ENCODE data around the gene HIPK1.

Gene HIPK1

DNA sequence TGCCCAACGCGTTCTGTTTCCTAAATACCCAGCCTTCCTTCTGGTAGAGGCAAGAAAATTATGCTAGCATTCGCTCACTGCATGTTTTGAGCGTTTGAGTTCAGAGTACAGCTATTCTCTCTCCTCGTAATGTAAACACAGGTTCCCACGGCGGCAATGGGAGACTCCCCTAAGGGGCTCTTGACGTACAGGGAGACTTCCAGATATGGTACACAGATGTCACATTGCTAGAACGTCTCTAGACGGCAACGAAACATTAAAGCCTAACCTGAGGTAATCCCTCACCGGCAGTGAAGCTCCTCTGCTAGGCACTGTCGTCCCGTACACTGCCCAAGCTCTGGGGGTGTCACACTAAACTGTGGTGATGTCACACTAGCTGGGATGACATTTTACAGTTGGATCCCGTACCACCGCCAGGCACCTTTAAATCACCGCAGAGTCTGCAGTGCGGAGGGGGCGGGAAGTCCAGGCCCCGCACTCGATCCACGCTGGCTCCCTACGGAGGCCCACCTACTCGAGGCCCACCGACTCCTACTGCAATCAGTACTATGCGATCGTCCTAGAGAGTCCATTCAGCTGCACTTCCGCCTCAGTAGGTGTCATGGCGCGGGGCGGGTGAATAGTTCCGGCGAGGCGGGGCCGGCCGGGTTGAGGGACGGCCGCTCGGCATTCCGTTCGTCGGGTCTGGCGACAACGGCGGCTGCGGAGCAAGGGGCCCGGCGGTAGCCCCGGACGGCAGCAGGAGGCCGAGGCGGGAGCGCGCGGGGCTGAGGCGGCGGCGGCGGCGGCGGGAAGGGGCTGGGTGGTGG is at the start of gene HIPK1:
TSS of gene HIPK1 (plus strand) at position 384 of the 809 bp plus-strand sequence.
- peak; percentile 93 for DNase-seq (ENCODE audit: low spot score)

DNA sequence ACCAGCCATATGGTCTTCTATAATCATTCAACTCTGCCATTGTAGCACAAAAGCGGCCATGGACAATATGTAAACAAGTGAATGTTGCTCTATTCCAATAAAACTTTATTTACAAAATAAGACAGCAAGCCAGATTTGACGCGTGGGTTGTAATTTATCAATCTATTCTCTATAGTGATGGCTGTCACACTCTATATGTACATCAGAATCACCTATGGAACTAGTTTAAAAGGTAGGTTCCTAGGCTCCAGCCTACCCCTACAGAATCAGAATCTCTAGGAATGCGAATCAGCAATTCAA is 49.4 kb upstream of the HIPK1 start:
- DNase-seq (ENCODE audit: low spot score): no peak

DNA sequence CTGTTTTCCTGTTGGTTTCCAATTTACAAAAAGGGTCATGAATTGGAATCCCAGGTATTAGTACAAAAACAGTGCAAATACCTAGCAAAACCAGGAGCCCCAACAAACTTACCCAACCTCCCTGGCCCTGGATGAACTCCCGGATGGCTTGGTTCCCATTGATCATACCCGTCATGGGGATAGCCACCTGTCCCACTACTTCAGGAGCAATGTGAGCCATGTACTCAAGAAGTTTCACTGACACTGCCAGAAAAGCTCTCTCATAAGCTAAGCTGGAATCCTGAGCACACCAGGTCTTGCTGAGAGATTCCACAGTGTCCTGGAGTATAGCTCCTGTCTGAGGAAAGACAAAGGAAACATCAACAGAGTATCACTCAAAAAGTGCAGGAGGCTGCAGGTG is 47.5 kb upstream of the HIPK1 start:
- no peak for DNase-seq (ENCODE audit: low spot score)

DNA sequence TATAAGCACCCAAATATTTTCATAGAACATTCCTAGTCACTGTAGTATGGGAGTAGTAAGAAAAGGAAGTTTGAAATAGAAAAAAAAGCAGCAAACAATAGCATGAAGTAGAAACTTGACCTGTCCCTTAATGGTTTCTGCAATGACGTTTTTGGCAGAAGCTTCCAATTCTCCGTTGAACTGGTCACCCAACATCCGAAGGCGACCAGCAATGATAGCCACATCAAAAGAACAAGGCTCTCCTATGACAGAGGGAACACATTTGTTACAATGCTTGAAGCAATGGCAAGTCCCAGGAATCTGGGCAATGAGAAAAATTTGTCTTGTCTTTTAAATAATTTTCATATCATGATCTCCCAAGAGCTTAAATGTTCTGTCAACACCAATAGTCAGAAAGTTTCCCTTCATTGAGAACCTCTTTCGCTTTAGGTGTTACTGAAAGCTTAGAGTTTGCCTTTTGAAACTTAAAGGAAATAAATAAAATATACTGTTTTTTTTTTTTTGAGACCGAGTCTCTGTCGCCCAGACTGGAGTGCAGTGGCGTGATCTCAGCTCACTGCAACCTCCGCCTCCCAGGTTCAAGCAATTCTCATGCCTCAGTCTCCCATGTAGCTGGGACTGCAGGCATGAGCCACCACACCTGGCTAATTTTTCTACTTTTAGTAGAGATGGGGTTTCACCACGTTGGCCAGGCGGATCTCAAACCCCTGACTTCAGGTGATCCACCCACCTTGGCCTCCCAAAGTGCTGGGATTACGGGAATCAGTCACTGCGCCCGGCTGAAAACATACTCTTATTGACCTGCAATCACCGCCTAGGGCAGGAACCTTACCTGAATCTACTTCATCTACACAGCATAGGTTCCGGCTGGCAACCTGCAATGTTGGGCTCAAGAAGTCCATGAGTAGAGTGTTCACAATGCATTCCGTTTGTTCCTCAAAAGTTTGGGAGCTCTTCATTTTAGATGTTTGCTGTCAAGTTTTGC is 42.4 kb upstream of the HIPK1 start:
- DNase-seq (ENCODE audit: low spot score): no peak

DNA sequence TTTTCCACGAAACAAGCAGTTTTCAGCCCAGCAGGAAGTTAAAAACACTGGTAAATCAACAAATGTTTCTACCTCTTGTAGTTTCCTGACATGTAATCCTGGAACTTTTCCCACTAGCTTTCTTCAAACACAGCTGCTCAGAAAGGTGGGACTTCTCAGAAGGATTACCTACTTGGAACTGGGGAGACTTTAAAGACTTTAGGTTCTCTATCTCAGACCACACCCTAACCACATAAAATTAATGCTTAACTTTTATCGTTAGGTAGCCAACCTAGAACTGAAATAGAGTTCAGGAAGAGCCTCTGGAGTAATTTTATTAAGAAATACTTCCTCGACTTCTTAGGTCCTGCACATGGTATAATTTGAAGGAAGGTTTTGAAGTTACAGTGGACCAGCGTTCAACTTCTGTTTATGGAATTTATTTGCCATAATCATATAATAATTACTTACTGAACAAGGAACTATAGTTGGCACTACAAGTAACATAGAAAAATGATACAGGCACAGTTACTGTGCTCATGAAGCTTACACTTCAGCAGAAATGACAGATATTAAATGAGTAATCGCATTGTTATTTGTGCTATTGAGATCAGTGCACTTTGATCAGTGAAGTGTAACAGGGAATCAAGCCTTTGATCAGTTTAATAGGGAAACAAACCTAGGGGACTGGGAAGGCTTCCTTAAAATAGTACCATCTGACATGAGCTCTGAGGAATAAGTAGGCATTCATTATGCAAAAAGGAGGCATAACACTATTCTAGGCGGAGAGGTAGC is 41.5 kb upstream of the HIPK1 start, which contains the start of gene BCL2L15:
TSS of gene BCL2L15 (minus strand) at position 180 of the 774 bp plus-strand sequence. CDS start 206 bp downstream, outside the sequence.
- DNase-seq (ENCODE audit: low spot score): no peak

DNA sequence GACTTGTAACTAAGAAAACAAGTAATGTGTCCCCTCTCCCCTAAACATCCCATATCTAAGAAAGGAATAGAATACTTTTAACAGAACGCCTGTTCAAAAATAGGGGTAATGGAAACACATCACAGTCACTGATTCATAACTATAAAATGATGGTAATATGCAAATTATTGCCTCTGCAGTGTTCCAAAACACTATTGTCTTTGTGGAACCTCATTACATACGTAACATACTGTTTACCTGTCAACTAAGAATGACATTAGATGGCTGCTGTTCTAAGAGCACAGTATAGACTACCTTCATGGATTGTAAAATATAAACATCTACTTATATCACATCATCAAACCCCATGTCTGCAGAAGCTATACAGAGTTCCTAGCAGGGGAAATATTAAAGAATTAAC is 38.3 kb upstream of the HIPK1 start:
- DNase-seq (ENCODE audit: low spot score): no peak

DNA sequence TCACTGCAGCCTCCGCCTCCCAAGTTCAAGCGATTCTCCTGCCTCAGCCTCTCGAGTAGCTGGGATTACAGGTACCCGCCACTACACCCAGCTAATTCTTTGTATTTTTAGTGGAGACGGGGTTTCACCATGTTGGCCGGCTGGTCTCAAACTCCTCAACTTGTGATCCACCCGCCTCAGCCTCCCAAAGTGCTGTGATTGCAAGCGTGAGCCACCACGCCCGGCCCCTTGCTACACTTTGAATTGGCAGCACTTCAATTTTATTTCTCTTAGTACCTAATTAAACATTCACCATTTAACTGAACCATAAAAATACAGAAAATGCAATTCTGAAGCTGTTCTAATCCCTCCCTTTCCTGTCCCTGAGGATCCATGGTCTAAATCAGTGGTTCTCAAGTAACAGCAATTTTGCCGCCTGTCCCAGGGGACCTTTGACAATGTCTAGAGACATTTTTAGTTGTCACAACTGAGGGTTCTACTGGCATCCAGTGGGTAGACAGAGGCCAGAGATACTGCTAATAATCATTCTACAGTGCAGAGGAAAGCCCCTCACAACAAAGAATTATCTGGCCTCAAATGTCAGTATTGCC is 37.4 kb upstream of the HIPK1 start:
- DNase-seq (ENCODE audit: low spot score): no peak

DNA sequence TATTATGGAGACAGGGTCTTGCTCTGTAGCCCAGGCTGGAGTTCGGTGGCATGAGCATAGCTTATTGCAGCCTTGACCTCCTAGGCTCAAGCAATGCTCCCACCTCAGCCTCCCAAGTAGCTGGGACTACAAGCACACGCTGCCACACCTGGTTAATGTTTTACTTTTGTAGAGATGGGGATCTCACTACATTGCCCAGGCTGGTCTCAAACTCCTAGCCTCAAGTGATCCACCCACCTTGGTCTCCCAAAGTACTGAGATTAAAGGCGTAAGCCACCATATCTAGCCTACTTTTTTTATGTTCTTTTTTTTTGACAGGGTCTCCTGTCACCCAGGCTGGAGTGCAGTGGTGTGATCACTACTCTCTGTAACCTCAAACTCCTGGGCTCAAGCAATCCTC is 35.9 kb upstream of the HIPK1 start:
- DNase-seq (ENCODE audit: low spot score): no peak

DNA sequence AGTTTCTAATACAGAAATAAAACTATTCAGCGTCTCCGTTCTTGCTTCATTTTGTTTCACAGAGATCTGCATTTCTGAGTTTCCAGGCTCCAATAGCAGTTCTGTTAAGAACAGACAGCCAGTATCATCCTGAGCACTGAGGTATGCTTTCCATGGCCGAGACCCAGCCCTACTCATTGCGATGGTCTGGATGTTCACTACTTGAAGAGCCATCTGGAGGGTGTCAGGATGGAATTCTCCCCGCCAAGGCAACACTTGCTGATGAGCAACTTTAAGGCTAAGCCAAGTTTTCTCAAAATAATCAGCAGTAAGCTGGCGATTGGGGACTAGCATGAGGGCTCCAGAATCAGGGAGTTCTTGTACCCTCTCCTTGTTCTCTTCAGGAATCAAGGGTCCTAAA is 34.0 kb upstream of the HIPK1 start:
- DNase-seq (ENCODE audit: low spot score): no peak

DNA sequence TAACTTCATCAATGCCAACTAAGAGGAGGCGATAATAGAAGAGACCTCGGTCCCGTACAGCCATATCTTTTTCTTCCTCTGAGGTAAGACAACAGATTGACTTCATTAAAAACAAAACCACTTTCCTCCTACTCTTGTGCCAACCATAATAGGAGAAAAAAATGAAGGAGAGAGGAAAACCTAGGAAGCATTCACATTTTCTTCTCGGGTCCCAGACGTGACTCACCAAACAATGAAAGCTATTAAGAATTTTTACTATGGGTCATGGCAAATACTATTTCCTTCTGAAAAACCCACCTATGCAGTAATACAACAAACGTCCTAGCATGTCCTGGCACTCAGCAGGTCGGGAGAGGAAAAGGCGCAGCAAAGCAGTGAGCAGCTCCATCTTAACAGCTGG is 33.2 kb upstream of the HIPK1 start:
- no peak for DNase-seq (ENCODE audit: low spot score)

DNA sequence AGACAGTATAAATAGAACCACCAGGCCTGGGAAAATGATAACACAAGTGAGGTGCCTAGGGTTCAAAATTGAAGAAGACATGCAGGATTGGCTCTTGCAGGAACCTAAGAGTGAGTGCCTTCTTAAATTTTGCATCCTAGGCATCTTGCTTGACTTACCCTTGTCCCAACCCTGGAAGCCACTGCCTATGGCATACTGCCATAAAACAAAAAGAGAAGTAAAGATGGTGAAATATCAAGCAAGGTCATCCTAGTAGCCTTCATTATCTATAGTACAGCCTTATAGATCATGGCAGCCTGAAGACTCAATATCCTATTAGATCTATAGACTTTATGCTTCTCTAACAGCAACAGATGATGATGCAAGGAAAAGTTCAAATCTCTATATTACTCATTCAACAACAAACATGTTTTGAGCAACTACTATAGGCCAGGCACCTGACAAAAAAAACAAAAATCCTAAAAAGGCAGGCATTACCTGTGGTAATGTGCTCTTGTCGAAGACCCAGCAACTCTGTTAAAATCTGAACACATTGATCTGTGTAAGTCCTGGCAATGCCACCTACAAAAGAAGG is 30.8 kb upstream of the HIPK1 start:
- DNase-seq (ENCODE audit: low spot score): no peak

DNA sequence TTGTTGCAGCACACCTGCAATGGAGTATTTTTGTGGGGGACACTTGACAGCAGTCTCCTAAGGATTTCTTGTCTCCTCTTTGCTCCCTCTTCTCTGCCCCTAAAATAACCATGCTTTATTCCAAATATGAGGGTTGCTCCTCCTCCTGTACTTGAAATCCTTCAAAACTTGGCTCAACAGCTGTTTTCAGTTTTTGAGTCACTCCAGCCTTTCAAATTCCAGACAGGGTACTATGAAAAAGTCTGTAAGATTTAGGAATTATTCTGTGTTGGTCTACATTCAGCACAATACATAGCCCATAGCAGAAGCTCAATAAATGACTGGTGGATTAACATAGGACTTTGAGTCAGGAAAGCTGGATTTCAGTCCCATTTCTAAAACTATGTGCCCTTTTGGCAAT is 30.0 kb upstream of the HIPK1 start:
- no peak for DNase-seq (ENCODE audit: low spot score)

DNA sequence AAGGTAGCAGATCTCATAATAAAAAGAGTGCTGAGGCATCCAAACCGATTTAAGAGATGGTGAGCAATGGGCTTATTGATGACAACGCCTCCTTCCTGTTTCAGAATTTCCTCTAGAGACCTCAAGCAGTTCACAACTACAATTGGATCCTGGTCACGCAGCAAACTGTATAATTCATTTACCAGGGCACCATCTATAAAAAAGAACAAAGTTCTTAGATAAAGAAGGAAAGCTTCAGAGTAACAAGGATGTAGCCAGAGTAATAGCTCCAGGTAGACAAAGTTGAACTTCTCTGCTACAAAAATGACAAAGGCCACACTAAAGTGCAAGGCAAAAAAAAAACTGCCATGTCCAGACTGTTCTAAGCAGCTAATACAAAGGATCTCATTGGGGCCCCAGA is 27.9 kb upstream of the HIPK1 start:
- no peak for DNase-seq (ENCODE audit: low spot score)

DNA sequence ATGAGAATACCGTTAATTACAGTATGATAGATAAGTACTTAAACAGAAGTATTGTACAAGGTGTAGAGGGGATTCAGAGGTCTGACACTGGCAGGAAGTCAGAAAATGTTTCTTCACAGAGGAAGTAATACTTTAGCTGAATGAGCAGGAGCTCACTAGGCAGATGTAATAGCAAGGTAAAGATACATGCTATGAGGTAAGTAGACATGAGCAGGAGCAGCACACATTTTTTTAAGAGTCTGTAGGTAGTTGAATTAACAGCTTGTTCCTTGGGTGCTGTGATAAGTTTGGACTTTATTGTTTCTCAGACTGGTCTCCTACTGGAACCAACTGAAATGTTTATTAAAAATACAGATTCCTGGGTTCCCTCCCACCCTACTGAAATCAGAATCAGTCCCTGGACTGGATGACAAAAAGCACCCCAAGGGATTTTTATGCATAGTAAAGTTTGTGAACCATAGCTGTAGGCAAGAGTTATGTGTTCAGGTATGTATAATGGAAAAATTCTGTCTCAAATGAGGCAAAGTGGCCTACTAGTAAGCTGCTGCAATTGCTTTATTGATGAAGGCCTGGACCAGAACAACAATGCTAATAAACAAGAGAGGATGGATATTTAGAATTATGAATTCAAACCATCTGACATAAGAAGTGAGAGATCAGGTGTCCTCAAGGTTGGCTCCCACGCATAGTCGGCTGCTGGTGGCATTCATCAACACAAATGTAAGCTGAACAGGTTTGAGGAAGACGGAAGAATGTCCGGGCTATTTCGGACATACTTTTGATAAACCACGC is 25.4 kb upstream of the HIPK1 start:
- DNase-seq (ENCODE audit: low spot score): peak; percentile 21

DNA sequence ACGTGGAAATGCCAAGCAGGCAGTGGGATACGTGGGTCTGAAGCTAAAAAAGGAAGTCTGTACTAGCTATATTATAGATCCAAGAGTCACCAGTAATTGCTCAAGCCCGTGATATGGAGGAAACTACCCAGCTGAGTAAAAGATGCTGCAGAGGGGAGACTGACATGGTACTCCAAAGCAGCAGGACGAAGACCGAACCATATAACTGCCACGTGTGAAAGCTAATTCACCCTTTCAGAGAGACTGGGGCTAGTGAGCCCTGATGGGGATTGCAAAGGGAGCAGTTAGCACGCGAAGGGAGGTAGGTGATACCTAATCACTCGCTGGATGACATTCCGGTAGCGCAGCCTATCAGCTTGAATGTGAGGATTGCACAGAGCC is 24.8 kb upstream of the HIPK1 start:
- DNase-seq (ENCODE audit: low spot score): no peak

DNA sequence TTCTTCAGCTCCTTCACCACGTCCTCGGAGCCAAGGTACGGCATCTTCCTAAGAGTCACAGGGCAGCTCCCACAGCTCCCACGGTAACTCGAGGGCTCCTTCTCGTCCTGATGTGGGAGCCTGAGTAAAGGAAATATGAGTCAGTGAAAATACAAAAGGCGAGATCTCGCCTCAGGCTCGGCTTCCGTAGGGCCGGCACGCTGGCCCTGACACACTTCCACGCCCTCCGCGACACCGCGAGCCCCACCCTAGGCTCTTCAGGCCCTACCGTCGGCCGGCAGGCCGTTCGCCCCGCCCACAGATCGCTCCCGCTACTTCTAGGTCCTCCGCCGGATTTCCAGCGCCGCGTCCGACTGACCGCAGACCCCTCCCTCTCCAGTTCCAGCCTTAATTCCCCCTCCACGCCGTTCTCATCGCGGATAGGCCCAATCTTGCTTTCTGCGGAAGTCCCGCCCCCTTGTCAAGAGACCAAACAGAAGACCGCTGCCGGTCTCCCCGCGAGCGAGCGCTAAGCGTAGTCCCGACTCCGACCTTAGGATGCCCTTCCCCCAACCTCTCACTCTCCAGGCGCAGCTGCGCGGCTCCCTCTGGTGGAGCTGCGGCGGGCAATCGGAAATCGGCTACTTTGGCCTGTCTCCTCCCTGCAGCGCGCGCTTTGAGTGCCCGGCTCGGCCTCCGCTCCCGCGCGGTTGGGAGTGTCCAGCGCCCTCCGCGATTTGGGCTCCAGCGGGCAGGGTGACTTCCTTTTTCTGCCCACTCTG is 24.3 kb upstream of the HIPK1 start, which contains the start of the genes AP4B1 and DCLRE1B:
TSS of gene AP4B1 (minus strand) at position 126 of the 761 bp plus-strand sequence. CDS start at position 44, 82 bp downstream.
TSS of gene DCLRE1B (plus strand) at position 653 of the 761 bp plus-strand sequence. CDS start 261 bp downstream, outside the sequence.
- peak; percentile 100 for DNase-seq (ENCODE audit: low spot score)

DNA sequence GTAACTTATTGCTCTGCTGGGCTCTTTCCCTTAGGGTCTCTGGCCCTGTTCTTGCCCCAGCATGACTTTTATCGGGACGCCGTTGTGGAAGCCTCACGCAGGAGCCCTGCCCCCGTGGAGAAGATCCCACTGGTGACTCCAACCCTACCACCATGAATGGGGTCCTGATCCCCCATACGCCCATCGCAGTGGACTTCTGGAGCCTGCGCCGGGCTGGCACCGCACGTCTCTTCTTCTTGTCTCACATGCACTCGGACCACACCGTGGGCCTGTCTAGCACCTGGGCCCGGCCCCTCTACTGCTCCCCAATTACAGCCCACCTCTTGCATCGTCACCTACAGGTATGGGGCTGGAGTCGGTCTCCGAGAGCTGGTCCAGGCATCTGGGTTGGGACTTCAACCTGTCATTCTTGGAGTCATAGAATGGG is 23.7 kb upstream of the HIPK1 start:
- DNase-seq (ENCODE audit: low spot score): peak; percentile 28

DNA sequence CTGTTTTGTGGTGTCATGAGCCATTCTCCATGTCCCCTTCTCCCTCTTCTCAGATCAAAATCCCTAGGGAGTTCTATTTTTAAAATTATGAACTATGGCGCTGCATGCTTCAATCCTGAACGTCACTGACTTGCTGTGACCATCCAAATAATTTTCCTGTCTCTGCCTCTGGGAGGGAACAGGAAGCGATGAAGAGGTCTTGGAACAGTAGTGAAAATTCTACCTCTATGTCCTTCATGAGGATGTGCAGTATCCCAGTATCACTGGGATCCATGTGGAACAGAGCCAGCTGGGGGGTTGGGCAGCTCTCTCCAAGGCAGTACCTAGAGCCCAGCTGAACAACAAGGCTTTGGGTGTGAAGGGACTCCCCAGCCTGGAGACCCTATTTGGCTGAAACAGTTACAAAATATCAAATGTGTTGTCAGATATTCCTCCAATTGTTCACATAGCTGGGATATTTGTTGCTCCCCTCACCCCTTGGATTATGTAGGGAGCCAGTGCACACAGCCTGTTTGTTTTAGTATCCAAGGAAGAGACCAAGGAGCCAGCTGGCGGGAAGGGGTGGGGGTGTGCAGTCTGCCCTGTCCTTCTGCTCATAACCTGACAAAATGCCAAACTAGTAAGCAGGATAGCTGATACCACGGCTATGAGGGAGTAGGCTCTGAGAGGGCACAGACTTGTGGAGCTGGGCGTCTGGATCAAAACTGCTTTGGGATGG is 16.4 kb upstream of the HIPK1 start:
- DNase-seq (ENCODE audit: low spot score): no peak

DNA sequence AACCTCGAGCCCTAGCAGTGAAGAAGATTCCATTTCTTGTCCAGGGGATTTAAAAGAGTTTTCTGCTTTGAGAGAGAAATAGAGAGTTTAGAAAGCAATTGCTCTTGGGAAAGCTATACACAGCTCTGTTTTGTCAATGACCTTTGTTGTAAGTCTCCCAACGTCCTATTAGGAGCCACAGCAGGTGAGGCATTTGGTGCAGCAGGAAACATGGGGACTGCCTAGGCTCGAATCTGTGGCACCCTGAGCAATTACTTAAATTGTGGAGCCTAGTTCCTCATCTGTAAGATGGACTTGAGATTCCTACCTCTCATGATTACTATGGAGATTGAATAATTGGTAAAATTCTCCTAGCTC is 15.8 kb upstream of the HIPK1 start:
- DNase-seq (ENCODE audit: low spot score): no peak

Measured in activated CD4-positive, alpha-beta T cell treated with anti-CD3 and anti-CD28 coated beads, Interleukin-2, Interleukin-4, amounts not matched to agents 100 ng/mL and 50 ng/mL, durations not matched to agents 16 hours and 8 hours (primary cell).